Activated B cell treated with CpG ODN at 0.5 μM for 24 hours (primary cell): ENCODE measurements around the gene MOSMO. TPM values are rescaled to one million over a fixed set of nuclear protein-coding genes. Genes with fewer than 3 reads are reported as not detected.
"Not testable (repeated sequence)": the region's sequence is repeated elsewhere in the genome, so short reads cannot be mapped to it uniquely, and the experiment has no call there.

Experiments
- ATAC-seq: fragments of 200-7000 bp; cut with Tn5 transposase; one replicate; pipeline ENCODE4 v1.10.0; 2021; ENCODE audit warnings: low read depth, mild to moderate bottlenecking, moderate library complexity
- CTCF ChIA-PET: fragments of 350-600 bp; sonication (Branson Sonifier 250); formaldehyde crosslinking; loops from one replicate; lab custom pipeline; 2021; ENCODE audit warnings: antibody characterized with exemption; lab: Charles Lee
- POLR2A ChIA-PET: fragments of 350-600 bp; sonication (Branson Sonifier 250); formaldehyde crosslinking; loops from one replicate; lab custom pipeline; 2021; ENCODE audit warnings: antibody characterized with exemption; lab: Charles Lee
- DNase-seq: peaks from one replicate; pipeline ENCODE4 v3.0.0; 2022
- H3K27ac Mint-ChIP-seq: one replicate; pipeline ENCODE4 v1.8.0; 2020; ENCODE audit warnings: mixed read lengths
- H3K27me3 Mint-ChIP-seq: one replicate; pipeline ENCODE4 v1.8.0; 2021; ENCODE audit warnings: mixed read lengths
- H3K36me3 Mint-ChIP-seq: one replicate; pipeline ENCODE4 v1.8.0; 2021; ENCODE audit warnings: low read depth, mixed read lengths
- H3K4me1 Mint-ChIP-seq: one replicate; pipeline ENCODE4 v1.8.0; 2021; ENCODE audit warnings: mixed read lengths
- H3K4me3 Mint-ChIP-seq: one replicate; pipeline ENCODE4 v1.8.0; 2020; ENCODE audit warnings: mild to moderate bottlenecking, mixed read lengths
- H3K9me3 Mint-ChIP-seq: one replicate; pipeline ENCODE4 v1.8.0; 2020; ENCODE audit warnings: mixed read lengths
- intact Hi-C: fragments of 100-400 bp; cut with micrococcal nuclease; formaldehyde crosslinking; loops from one replicate; pipeline ENCODE4 v1.15.1; 2024
- total RNA-seq: library from RNA; stranded (reverse); gene quantifications from 2 replicates; pipeline ENCODE4 v1.2.3, GENCODE V29; 2022
- TF ChIP-seq, protein P1 (sequence below): fragments of 200-600 bp; IDR thresholded peaks from one replicate; pipeline ENCODE4 v1.8.0; 2022; ENCODE audit warnings: antibody characterized with exemption, mild to moderate bottlenecking

Gene MOSMO
- total RNA-seq, 1 donor from 2014 or later = 21.3 TPM

DNA sequence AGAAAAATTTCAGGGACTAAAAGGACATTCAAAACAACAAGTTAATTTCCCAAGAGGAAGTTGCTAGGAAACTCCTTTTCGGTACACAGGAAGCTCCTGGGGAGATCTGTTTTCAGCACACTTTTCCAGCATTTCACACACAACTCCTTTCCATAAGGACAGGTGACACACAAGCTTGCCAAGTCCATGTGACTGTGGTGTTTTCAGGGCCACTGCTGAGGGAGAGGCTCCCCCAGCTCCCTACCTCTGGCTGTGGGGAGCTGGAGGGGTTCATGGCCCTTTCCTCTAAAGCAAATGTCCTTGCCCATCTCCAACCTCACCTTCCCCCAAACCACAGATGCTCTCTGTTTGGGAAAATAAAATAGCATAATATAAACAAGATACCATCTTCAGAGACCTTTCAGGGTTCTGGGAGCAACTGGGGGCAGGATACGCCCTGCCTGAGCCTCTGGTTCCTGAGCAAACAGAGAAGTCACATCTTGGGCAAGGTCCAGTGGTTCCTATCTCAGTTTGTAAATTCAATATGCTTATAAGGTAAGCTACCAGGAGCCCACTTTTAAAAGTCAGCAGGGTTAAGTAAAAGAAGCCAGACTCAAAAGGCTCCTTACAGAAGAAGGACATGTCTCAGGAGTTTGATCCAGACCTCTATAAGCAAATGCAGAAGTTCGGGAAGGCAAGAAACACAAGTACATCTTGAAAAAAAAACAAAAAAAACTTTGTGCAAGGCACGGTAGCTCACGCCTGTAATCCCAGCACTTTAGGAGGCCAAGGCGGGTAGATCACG lies 10.0 kb upstream of the MOSMO start:
- POLR2A ChIA-PET = interaction anchor here (0.9 to 1.4 kb wide), 3 partner anchors 10 to 300 kb away, joined by 3 to 8 read pairs (median 6); partner anchors contain the start of gene MOSMO
- Mint-ChIP-seq H3K36me3 (no peaks in the 10 kb centered on the region), H3K27ac (no peak overlapping the region), H3K27me3 (no peaks in the 10 kb centered on the region), H3K4me3 (no peak overlapping the region), H3K9me3 (no peaks in the 10 kb centered on the region), H3K4me1 (peaks cover 7% of the 10 kb centered on the region)
- TF ChIP-seq, protein P1, sequence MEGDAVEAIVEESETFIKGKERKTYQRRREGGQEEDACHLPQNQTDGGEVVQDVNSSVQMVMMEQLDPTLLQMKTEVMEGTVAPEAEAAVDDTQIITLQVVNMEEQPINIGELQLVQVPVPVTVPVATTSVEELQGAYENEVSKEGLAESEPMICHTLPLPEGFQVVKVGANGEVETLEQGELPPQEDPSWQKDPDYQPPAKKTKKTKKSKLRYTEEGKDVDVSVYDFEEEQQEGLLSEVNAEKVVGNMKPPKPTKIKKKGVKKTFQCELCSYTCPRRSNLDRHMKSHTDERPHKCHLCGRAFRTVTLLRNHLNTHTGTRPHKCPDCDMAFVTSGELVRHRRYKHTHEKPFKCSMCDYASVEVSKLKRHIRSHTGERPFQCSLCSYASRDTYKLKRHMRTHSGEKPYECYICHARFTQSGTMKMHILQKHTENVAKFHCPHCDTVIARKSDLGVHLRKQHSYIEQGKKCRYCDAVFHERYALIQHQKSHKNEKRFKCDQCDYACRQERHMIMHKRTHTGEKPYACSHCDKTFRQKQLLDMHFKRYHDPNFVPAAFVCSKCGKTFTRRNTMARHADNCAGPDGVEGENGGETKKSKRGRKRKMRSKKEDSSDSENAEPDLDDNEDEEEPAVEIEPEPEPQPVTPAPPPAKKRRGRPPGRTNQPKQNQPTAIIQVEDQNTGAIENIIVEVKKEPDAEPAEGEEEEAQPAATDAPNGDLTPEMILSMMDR = no peak
- ATAC-seq (no peak), DNase-seq (no peak)
- CTCF ChIA-PET = interaction anchor here (1.1 to 11.3 kb wide), 4 partner anchors 11 to 191 kb away, joined by 3 to 232 read pairs (median 35); no protein-coding TSS in a partner anchor
- intact Hi-C loops = no loop called here

DNA sequence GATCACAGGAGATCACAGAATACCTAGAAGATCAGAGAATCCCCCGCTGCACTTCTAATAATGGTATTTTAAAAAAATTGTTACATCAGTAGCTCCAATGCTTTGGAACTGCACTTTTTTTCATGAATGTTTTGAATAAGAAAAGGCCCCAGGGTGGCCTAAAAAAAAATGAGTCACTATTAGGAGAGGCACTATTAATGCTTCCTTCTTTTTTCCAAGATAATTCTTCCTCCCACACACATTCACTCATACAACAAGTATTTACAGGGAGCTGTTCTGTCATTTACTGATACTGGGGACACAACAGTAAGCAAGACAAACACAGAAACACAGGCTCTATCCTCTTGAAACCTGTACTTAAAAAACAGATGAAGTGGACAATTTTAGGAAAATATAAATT lies 6.3 kb upstream of the MOSMO start:
- H3K9me3 Mint-ChIP-seq = no peaks in the 10 kb centered on the region
- TF ChIP-seq, protein P1 = no peak
- no peaks in the 10 kb centered on the region for H3K36me3 Mint-ChIP-seq
- DNase-seq = no peak
- intact Hi-C loops = loop anchor here (1.0 kb wide), 4 partner anchors 76 to 296 kb away; partner anchors contain the start of gene POLR3E
- CTCF ChIA-PET = interaction anchor here (0.7 to 11.3 kb wide), 11 partner anchors 12 to 187 kb away, joined by 3 to 232 read pairs (median 4); partner anchors contain the start of gene UQCRC2
- ATAC-seq = no peak
- H3K4me1 Mint-ChIP-seq = peaks cover 10% of the 10 kb centered on the region
- no peaks in the 10 kb centered on the region for H3K27me3 Mint-ChIP-seq
- POLR2A ChIA-PET = interaction anchor here (2.7 to 3.3 kb wide), 2 partner anchors 76 to 187 kb away, joined by 10 to 12 read pairs; no protein-coding TSS in a partner anchor
- H3K4me3 Mint-ChIP-seq = no peak overlapping the region
- no peak overlapping the region for H3K27ac Mint-ChIP-seq

DNA sequence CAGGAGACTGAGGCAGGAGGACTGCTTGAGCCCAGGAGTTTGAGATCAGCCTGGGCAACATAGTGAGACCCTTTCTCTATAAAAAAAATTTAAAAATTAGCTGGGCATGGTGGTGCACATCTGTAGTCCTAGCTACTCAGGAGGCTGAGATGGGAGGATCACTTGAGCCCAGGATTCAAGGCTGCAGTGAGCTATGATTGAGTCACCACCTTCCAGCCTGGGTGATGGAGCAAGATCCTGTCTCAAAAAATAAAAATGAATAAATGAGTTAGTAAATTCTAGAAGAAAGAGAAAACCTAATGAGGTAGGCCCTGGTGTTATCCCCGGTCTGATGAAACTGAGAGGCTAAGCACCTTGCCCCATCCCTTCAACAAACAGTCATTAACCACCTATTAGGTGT lies 5.9 kb upstream of the MOSMO start:
- ATAC-seq, H3K27ac Mint-ChIP-seq, DNase-seq, H3K36me3 Mint-ChIP-seq, H3K9me3 Mint-ChIP-seq, H3K4me3 Mint-ChIP-seq, intact Hi-C loops, H3K27me3 Mint-ChIP-seq: not testable (repeated sequence)
- POLR2A ChIA-PET = interaction anchor here (0.5 to 3.3 kb wide), 3 partner anchors 76 to 189 kb away, joined by 4 to 12 read pairs (median 10); no protein-coding TSS in a partner anchor
- CTCF ChIA-PET = interaction anchor here (0.7 to 11.3 kb wide), 11 partner anchors 12 to 187 kb away, joined by 3 to 232 read pairs (median 4); partner anchors contain the start of gene UQCRC2
- peaks cover 14% of the 10 kb centered on the region for H3K4me1 Mint-ChIP-seq

DNA sequence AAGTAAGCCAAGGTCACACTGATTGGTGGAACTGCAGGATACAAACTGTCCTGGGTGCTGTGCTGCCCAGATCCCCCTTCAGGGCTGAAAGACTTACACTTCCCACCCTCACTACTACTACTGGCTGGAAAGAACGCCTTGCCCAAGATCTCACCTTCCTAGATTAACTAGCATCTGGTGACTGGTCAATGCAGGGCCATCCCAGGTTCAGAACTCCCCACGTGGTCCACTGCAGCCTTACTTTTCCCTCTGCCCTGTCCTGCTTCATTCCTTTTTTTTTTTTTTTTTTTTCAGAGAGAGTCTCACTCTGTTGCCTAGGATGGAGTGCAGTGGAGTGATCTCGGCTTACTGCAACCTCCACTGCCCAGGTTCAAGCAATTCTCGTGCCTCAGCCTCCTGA lies 4.7 kb upstream of the MOSMO start:
- Mint-ChIP-seq H3K9me3 (no peaks in the 10 kb centered on the region), H3K27me3 (no peaks in the 10 kb centered on the region), H3K27ac (no peak overlapping the region), H3K4me3 (no peak overlapping the region), H3K36me3 (peaks cover under 1% of the 10 kb centered on the region), H3K4me1 (peaks cover 19% of the 10 kb centered on the region)
- TF ChIP-seq, protein P1 = no peak
- intact Hi-C loops = no loop called here
- DNase-seq (no peak), ATAC-seq (no peak)
- CTCF ChIA-PET = interaction anchor here (1.0 to 11.3 kb wide), 4 partner anchors 13 to 186 kb away, joined by 3 to 232 read pairs (median 36); no protein-coding TSS in a partner anchor
- POLR2A ChIA-PET = interaction anchor here (3.3 kb wide), 1 partner anchor 186 kb away, joined by 10 read pairs; no protein-coding TSS in a partner anchor

DNA sequence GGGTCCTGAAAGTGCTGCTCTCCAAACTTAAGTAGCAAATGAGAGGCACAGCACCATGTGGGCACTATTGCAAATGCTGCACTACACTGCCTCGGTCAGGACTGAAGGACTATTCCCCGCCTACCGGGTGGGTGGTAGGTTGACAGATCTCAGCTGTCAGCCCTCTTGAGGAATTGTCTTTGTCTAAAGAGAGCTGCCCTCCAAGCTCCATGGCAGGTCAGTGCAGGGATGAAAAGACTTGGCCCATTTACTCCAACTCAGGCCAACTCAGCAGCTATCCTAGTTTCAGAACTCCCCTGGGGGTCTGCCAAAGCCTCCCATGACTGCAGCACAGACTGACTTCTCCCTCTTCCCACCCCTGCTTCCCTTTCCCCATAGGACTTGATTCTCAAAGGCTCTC lies 3.6 kb upstream of the MOSMO start:
- POLR2A ChIA-PET = no interaction called here
- intact Hi-C loops = no loop called here

More for the DNA sequence above, 3.6 kb upstream of the MOSMO start:
- H3K36me3 Mint-ChIP-seq = peaks cover 2% of the 10 kb centered on the region
- DNase-seq (no peak), ATAC-seq (no peak)
- no peaks in the 10 kb centered on the region for H3K9me3 Mint-ChIP-seq
- peaks cover 28% of the 10 kb centered on the region for H3K4me1 Mint-ChIP-seq
- no peak overlapping the region for H3K4me3 Mint-ChIP-seq
- H3K27ac Mint-ChIP-seq = no peak overlapping the region
- TF ChIP-seq, protein P1 = no peak
- no peaks in the 10 kb centered on the region for H3K27me3 Mint-ChIP-seq
- CTCF ChIA-PET = interaction anchor here (7.6 to 11.3 kb wide), 2 partner anchors 74 to 185 kb away, joined by 66 to 232 read pairs; no protein-coding TSS in a partner anchor
